Stomach (tissue), 4 donors: ENCODE results near the gene DDN.

Experiments
- EP300 ChIP-seq: sonication (generic); formaldehyde crosslinking; IDR thresholded peaks from one replicate; pipeline ENCODE4 v1.6.1; 2017; ENCODE audit warnings: antibody characterized with exemption
- POLR2A ChIP-seq, 4 donors: fragments of 450-650 bp; IDR thresholded peaks; one replicate each; pipeline ENCODE4 v1.6.1; 2016; ENCODE audit warnings: antibody characterized with exemption in 4 of 4, control low read depth in 2 of 4, mild to moderate bottlenecking in 1 of 4, moderate library complexity in 1 of 4
- POLR2AphosphoS5 ChIP-seq, 3 donors: sonication (generic); formaldehyde crosslinking; IDR thresholded peaks; one replicate each; pipeline ENCODE4 v1.6.1; 2016; ENCODE audit warnings: antibody characterized with exemption in 3 of 3
- TF ChIP-seq, protein P1 (sequence below), 7 experiments: fragments of 450-650 bp in 4 of 7; fragments of 200-600 bp in 3 of 7; sonication (generic) in 3 of 7; IDR thresholded peaks; one replicate each; pipeline ENCODE4 v1.5.1; 2016 to 2019; ENCODE audit warnings: antibody characterized with exemption in 7 of 7, control low read depth in 2 of 7, mild to moderate bottlenecking in 1 of 7

DNA sequence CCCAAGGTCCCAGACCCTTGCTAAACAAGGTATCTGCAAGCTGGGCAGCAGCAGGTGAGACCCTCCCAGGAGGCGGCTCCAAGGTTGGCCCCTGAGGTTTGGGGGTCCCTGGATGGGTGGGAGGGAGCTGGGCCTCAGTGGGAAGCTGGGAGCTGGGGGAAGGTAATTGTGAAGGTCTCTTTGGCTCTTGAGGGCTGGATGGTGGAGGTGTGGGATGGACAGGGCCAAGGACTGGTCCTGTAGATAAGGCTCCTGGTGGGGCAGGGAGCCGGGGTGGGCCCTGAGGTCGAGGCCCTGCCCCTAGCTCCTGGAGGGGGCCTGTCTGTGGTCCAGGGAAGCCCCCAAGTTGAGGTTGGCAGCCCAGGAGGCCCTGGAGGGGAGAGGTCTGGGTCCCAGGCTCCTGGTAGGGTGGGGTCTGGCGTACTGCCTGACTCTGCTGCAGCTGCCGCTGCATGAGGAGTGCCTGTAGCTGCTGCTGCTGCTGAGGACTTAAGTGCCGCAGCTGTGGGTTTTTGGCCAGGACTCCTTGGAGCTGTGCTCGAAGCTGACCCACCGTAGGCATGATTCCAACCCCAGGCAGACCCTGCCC is 32.5 kb upstream of the DDN start:
- TF ChIP-seq, protein P1, sequence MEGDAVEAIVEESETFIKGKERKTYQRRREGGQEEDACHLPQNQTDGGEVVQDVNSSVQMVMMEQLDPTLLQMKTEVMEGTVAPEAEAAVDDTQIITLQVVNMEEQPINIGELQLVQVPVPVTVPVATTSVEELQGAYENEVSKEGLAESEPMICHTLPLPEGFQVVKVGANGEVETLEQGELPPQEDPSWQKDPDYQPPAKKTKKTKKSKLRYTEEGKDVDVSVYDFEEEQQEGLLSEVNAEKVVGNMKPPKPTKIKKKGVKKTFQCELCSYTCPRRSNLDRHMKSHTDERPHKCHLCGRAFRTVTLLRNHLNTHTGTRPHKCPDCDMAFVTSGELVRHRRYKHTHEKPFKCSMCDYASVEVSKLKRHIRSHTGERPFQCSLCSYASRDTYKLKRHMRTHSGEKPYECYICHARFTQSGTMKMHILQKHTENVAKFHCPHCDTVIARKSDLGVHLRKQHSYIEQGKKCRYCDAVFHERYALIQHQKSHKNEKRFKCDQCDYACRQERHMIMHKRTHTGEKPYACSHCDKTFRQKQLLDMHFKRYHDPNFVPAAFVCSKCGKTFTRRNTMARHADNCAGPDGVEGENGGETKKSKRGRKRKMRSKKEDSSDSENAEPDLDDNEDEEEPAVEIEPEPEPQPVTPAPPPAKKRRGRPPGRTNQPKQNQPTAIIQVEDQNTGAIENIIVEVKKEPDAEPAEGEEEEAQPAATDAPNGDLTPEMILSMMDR (IDR thresholded peaks at IDR 0.05), result no peak
- TF ChIP-seq EP300 (no peak), POLR2A (IDR thresholded peaks at IDR 0.05) (no peak), POLR2AphosphoS5 (IDR thresholded peaks at IDR 0.05) (no peak)
